Gastrocnemius medialis (tissue), 4 donors: ENCODE data around the gene IFNAR2.

Experiments
- POLR2A ChIP-seq, 2 donors: fragments of 450-650 bp; IDR thresholded peaks; one replicate each; pipeline ENCODE4 v1.6.1; 2017; ENCODE audit warnings: antibody characterized with exemption in 2 of 2, mild to moderate bottlenecking in 2 of 2, moderate library complexity in 2 of 2
- TF ChIP-seq, protein P1 (sequence below), 5 experiments: fragments of 450-650 bp in 3 of 5; fragments of 200-600 bp in 2 of 5; sonication (generic) in 2 of 5; IDR thresholded peaks in 4 of 5; conservative IDR thresholded peaks in 1 of 5; 1 replicate in 4 of 5; 2 replicates in 1 of 5; pipeline ENCODE4 v1.5.1; 2016 to 2019; ENCODE audit warnings: antibody characterized with exemption in 5 of 5, mild to moderate bottlenecking in 3 of 5, moderate library complexity in 3 of 5

DNA sequence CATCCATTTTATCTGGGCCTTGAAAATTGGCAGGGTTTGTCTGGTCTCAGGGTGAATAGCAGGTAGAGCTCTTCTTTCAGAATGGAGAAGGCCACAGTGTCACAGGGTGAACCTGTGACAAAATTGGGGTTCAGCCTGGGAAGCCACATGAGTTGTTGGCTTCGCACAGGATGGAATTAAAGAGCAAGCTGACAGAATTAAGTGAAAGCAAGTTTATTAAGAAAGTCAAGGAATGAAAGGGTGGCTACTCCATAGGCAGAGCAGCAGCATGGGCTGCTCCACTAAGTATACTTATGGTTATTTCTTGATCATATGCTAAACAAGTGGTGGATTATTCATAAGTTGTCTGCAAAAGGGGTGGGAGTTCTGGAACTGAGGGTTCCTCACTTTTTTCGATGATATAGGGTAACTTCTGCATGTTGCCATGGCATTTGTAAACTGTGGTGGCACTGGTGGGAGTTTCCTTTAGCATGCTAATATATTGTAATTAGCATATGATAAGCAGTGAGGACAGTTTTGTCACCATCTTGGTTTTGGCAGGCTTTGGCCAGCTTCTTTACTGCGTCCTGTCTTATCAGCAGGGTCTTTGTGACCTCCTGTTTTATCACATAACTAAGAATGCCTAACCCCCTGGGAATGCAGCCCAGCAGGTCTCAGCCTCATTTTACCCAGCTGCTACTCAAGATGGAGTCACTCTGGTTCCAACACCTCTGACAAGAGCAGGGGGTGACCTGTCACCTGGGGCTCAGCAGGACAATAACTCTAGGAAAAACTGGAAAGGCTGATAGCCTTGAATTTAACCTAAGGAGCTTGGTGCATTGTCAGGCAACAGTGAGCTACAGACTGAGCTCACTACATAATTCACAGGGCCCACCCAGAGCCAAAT is 5.1 kb downstream of the IFNAR2 start:
- TF ChIP-seq POLR2A (IDR thresholded peaks at IDR 0.05): no peak
- TF ChIP-seq, protein P1, sequence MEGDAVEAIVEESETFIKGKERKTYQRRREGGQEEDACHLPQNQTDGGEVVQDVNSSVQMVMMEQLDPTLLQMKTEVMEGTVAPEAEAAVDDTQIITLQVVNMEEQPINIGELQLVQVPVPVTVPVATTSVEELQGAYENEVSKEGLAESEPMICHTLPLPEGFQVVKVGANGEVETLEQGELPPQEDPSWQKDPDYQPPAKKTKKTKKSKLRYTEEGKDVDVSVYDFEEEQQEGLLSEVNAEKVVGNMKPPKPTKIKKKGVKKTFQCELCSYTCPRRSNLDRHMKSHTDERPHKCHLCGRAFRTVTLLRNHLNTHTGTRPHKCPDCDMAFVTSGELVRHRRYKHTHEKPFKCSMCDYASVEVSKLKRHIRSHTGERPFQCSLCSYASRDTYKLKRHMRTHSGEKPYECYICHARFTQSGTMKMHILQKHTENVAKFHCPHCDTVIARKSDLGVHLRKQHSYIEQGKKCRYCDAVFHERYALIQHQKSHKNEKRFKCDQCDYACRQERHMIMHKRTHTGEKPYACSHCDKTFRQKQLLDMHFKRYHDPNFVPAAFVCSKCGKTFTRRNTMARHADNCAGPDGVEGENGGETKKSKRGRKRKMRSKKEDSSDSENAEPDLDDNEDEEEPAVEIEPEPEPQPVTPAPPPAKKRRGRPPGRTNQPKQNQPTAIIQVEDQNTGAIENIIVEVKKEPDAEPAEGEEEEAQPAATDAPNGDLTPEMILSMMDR (IDR thresholded peaks at IDR 0.05 in 4 of 5, conservative IDR thresholded peaks at IDR 0.05 in 1 of 5): no peak
